ENCODE data around the gene ZCCHC3.
"Not testable (repeated sequence)": the region's sequence is repeated elsewhere in the genome, so short reads cannot be mapped to it uniquely, and the experiment has no call there.

The ZCCHC3 gene

GRCh38 chr20:313402-313801 is 16.0 kb downstream of the ZCCHC3 start:
- DNase-seq (ENCODE audit: low read depth), result no peak

GRCh38 chr20:313948-314347 is 16.6 kb downstream of the ZCCHC3 start:
- no peak for DNase-seq (ENCODE audit: low read depth)

GRCh38 chr20:316316-317068 is 19.1 kb downstream of the ZCCHC3 start:
- no peak for DNase-seq (ENCODE audit: low read depth)

GRCh38 chr20:324177-325044 is 27.0 kb downstream of the ZCCHC3 start:
- peak; percentile 86 for DNase-seq (ENCODE audit: low read depth)

GRCh38 chr20:325045-325888 is 27.9 kb downstream of the ZCCHC3 start, which contains the start of gene SOX12:
Gene SOX12, plus strand, starts transcription at chr20:325552. Its CDS starts 373 bp downstream, at chr20:325925.
- DNase-seq (ENCODE audit: low read depth), result peak; percentile 96

- DNase-seq (ENCODE audit: low read depth), result peak; percentile 25
Measured at GRCh38 chr20:325889-326644, 28.7 kb downstream of the ZCCHC3 start.

GRCh38 chr20:326645-327185 is 29.3 kb downstream of the ZCCHC3 start:
- no peak for DNase-seq (ENCODE audit: low read depth)

GRCh38 chr20:327186-328026 is 30.0 kb downstream of the ZCCHC3 start:
- peak; percentile 66 for DNase-seq (ENCODE audit: low read depth)

- DNase-seq (ENCODE audit: low read depth), result no peak
Measured at GRCh38 chr20:328027-328974, 30.9 kb downstream of the ZCCHC3 start.

- no peak for DNase-seq (ENCODE audit: low read depth)
Measured at GRCh38 chr20:328975-329695, 31.8 kb downstream of the ZCCHC3 start.

GRCh38 chr20:329851-330232 is 32.5 kb downstream of the ZCCHC3 start:
- no peak for DNase-seq (ENCODE audit: low read depth)

GRCh38 chr20:330233-331149 is 33.1 kb downstream of the ZCCHC3 start:
- DNase-seq (ENCODE audit: low read depth), result peak; percentile 34

GRCh38 chr20:334578-334977 is 37.2 kb downstream of the ZCCHC3 start:
- DNase-seq (ENCODE audit: low read depth), result no peak

GRCh38 chr20:336040-336439 is 38.7 kb downstream of the ZCCHC3 start:
- not testable (repeated sequence) for DNase-seq (ENCODE audit: low read depth)

GRCh38 chr20:341682-342081 is 44.3 kb downstream of the ZCCHC3 start:
- no peak for DNase-seq (ENCODE audit: low read depth)

GRCh38 chr20:343107-343506 is 45.7 kb downstream of the ZCCHC3 start:
- DNase-seq (ENCODE audit: low read depth), result no peak

GRCh38 chr20:346033-346639 is 48.8 kb downstream of the ZCCHC3 start:
- DNase-seq (ENCODE audit: low read depth), result no peak

Data from stimulated activated CD8-positive, alpha-beta memory T cell treated with anti-CD3 and anti-CD28 coated beads, Interleukin-12 subunit alpha, Interleukin-12 subunit beta, amount 100 ng/mL, for 4 hours (primary cell).